HG02884 (cell line): ENCODE measurements around the gene CXorf58.
A peak's percentile ranks its signal among the peaks of the same experiment; 100 is the strongest.

Experiments used
- ATAC-seq: cut with Tn5 transposase; IDR thresholded peaks from one replicate; pipeline ENCODE4 v1.9.1; 2021; ENCODE audit warnings: mild to moderate bottlenecking, moderate library complexity; ENCODE audit not compliant: unreplicated experiment

The CXorf58 gene

DNA sequence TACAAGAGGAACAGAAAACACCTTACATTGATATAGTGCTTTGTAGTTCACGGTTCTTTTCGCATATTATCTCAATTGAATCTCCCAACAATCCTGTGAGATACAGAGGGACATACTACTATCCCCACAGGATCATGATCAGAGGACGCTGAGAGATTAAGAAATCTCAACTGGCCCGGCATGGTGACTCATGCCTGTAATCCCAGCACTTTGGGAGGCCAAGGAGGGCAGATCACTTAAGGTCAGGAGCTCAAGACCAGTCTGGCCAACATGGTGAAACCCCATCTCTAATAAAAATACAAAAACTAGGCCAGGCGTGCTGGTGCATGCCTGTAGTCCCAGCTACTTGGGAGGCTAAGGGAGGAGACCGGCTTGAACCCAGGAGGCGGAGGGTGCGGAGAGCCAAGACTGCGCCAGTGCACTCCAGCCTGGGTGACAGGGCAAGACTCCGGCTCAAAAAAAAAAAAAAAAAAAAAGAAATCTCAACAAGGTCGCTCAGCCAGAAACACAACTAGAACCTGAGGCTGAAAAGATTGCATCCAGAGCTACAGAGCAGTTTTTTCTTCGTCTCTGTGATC, 7.5 kb upstream of the CXorf58 start:
- no peak for ATAC-seq

GRCh38 chrX:23901060-23901459, 6.7 kb upstream of the CXorf58 start:
- ATAC-seq, result no peak

- ATAC-seq, result peak; percentile 55
Measured at GRCh38 chrX:23901805-23902204, 6.0 kb upstream of the CXorf58 start.

DNA sequence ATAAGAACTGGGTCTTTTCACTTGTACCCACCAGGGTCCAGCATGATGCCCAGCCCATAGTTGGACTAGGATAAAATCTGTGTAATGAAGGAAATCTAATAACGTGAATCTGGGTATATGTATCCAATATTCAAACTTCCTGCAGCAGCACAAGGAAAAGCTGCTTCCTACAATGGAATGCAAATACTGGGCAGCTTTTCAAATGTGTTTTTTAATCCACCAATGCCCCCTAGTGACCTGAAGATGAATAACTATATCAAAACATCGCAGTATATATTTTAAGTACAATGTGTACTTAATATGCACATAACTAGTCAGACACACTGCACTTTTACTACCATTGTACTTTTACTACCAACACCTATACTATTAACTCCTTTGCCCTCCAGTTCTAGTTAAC, 5.4 kb upstream of the CXorf58 start:
- ATAC-seq, result no peak

DNA sequence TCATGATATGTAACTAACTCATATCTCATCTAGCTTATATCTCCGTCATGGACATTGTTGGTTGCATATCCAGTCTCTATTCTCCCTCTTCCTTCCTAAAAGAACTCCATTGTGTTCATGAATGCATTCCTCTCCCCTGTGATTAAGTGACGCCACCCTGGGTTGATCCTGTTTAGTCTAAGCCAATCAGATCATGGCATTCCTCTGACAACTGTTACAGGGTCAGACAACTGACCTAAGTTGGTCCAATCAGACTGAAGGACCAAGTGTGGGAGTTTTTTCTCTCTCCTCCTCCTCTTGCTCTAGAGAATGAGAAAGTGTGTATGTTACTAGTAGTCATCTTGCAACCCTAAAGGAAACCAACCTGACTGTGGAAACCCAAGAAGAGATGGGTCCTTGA, 3.7 kb upstream of the CXorf58 start:
- no peak for ATAC-seq

DNA sequence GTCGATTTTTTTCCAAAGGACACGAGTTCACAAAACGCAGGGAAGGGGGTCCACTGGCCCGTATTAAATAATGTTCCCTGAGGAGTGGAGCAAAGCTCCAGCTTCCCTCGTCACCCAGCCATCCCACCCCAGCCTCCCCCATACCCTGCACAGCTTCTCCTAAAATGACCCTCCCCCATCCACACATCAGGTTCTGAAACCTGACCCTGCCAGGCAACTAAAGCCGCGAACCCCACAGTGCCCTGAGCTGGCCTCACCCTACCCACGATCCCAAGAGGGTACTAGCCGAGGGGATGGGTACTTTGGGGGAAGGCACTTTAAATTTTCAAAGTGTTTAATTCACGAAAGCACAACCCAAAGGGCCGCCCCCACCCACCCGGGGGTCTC, 702 bp upstream of the CXorf58 start:
- peak; percentile 6 for ATAC-seq

GRCh38 chrX:23908219-23909004, 606 bp downstream of the CXorf58 start:
- no peak for ATAC-seq

GRCh38 chrX:23911126-23911835, 3.5 kb downstream of the CXorf58 start:
- no peak for ATAC-seq

GRCh38 chrX:23919148-23919547, 11.3 kb downstream of the CXorf58 start:
- no peak for ATAC-seq

DNA sequence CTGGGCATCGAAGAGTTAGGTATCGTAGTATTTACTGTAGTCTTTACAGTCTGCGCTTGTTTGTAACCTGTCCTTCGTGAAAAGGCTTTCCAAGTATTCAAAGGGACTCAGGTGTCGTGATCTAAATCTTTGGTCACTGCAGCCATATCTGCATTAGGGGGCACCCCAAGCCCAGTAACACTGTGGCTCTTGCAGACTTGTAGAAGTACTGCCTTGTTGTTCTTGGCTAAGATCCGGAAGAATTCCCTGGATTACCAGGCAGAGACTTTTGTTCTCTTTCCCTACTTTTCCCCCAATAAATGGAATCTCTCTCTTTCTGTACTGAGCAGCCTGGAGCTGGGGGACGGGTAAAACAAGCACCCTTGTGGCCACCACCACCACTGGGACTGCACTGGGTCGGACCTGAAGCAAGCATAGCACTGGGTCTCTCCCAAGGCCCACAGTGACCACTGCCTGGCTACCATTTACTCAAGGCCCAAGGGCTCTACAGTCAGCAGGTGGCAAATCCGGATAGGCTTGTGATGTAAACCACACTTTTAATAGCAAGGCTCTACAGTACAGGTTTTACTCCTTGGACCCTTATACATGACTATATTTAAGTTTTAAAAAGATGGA, 12.0 kb downstream of the CXorf58 start:
- no peak for ATAC-seq

DNA sequence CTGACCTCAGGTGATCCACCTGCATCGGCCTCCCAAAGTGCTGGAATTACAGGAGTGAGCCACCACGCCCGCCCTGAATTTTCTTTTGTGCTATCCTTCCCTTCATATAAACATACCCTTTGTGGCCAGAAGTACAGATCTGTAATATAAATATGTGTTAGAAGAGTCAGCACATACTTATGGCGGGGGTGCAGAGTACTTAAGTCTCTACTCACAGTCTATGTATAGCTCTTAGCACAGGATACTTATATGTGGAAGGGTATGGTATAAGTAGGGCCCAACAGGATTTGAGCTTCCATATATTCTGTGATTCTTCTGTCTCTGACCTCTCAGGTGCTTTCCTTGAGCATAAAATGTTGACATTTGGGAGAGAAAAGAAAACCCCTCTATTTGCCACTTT, 18.2 kb downstream of the CXorf58 start:
- ATAC-seq, result no peak

GRCh38 chrX:23930894-23931604, 23.2 kb downstream of the CXorf58 start:
- ATAC-seq, result no peak

- no peak for ATAC-seq
Measured at GRCh38 chrX:23932046-23932445, 24.2 kb downstream of the CXorf58 start.

DNA sequence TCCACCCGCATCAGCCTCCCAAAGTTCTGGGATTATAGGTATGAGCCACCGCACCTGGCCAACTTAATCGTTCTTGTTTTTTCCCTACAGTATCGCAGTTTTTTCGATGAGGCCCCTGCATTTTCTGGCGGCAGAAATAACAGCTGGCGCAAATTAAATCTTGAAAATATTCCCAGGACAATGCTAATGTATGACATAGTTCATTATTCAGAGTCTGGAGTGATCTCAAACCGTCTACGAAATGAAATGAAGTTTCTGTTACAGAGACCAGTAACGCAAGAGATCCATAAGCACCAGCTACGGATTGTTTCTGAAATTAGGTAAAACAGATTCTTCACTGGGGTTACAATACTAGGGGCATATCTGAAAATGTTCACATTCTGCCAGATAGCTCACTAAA, 27.3 kb downstream of the CXorf58 start:
- ATAC-seq, result no peak

DNA sequence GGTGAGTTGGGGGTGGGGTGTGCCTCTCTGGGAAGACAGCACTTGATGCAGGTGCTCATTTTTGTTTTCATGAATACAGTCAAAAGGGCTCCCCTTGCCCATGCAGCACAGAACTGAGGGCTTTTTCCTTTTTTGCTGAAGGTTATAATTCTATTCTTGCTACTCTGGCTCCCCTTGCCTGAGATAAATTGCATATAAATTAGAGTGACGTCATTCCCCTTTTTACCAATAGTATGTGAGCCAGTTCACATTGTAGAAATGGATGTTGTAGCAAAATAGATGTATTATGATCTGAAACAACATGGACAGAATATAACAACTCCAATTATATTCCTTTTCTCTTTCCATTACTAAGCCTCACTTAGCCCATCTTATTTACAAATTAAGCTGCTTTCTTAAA, 28.4 kb downstream of the CXorf58 start:
- ATAC-seq, result no peak

DNA sequence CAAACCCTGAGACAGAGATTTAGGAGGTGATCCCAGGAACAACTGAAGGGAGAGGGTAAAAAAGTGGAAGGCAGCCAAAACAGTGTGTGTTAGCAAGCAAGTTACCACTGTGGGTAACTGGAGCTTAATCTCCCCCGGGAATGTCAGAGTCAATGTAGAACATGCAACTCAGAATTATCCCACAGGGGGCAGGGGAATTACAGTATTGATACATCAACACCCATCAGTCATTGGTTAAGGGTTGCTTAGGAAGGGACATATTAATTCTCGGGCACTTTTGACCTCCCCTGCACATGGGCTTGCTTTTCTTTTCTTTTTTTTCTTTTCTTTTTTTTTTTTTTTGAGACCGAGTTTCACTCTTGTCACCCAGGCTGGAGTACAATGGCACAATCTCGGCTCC, 29.3 kb downstream of the CXorf58 start:
- ATAC-seq, result no peak

- no peak for ATAC-seq
Measured at GRCh38 chrX:23938690-23939089, 30.9 kb downstream of the CXorf58 start.

GRCh38 chrX:23939203-23939602, 31.4 kb downstream of the CXorf58 start:
- no peak for ATAC-seq

- ATAC-seq, result no peak
Measured at GRCh38 chrX:23944234-23944633, 36.4 kb downstream of the CXorf58 start.

DNA sequence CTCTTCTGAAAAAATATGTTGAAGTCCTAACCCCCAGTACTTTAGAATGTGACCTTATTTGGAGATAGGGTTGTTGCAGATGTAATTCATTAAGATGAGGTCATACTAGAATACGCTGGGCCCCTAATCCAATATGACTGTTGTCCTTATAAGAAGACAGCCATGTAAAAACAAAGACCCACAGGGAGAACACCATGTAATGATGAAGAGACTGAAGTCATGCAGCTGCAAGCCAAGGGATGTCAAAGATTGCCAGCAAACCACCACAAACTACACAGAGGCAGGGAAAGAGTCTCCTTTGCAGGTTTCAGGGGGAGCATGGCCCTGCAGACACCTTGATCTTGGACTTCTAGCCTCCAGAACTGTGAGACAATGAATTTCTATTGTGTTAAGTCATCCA, 37.4 kb downstream of the CXorf58 start:
- ATAC-seq, result no peak

- ATAC-seq, result no peak
Measured at GRCh38 chrX:23952391-23952790, 44.6 kb downstream of the CXorf58 start.
